SK-N-SH treated with all-trans-retinoic acid at 6 μM for 48 hours (cell line): ENCODE measurements around the gene SLC16A12.

Experiments
- ATAC-seq: fragments of 200-7000 bp; cut with Tn5 transposase; 3 replicates; pipeline ENCODE4 v1.9.1; 2020; ENCODE audit warnings: mild to moderate bottlenecking, moderate library complexity
- ARNTL ChIP-seq: fragments of 450-650 bp; formaldehyde crosslinking; IDR thresholded peaks from 2 replicates; pipeline ENCODE4 v1.5.0; 2020; ENCODE audit warnings: low read depth, mild to moderate bottlenecking, moderate library complexity, borderline replicate concordance
- BACH2 ChIP-seq: fragments of 250-450 bp; sonication (Bioruptor Pico); IDR thresholded peaks from 2 replicates; pipeline ENCODE4 v1.9.0; 2021; ENCODE audit warnings: mild to moderate bottlenecking, borderline replicate concordance
- CSDC2 ChIP-seq: fragments of 250-450 bp; sonication (Bioruptor Pico); IDR thresholded peaks from 2 replicates; pipeline ENCODE4 v1.5.0; 2020; ENCODE audit warnings: mild to moderate bottlenecking, moderate library complexity
- ESRRG ChIP-seq: fragments of 250-450 bp; sonication (Bioruptor Pico); IDR thresholded peaks from 2 replicates; pipeline ENCODE4 v1.6.1; 2021; ENCODE audit warnings: mild to moderate bottlenecking
- GLIS3 ChIP-seq: fragments of 250-450 bp; sonication (Bioruptor Pico); IDR thresholded peaks from 2 replicates; pipeline ENCODE4 v1.5.0; 2020; ENCODE audit warnings: mild to moderate bottlenecking, moderate library complexity
- ISL1 ChIP-seq: fragments of 250-450 bp; sonication (Bioruptor Pico); IDR thresholded peaks from 2 replicates; pipeline ENCODE4 v2.1.2; 2022; ENCODE audit warnings: mild to moderate bottlenecking, moderate library complexity
- OSR1 ChIP-seq: fragments of 250-450 bp; sonication (Bioruptor Pico); IDR thresholded peaks from 2 replicates; pipeline ENCODE4 v1.8.0; 2022; ENCODE audit warnings: moderate library complexity, mild to moderate bottlenecking, inconsistent platforms
- RARB ChIP-seq: fragments of 250-450 bp; sonication (Bioruptor Pico); IDR thresholded peaks from 2 replicates; pipeline ENCODE4 v1.8.0; 2021; ENCODE audit warnings: mild to moderate bottlenecking, moderate library complexity
- SNAI2 ChIP-seq: fragments of 250-450 bp; sonication (Bioruptor Pico); IDR thresholded peaks from 2 replicates; pipeline ENCODE4 v1.5.0; 2020; ENCODE audit warnings: mild to moderate bottlenecking, moderate library complexity
- TCF4 ChIP-seq: fragments of 250-450 bp; sonication (Bioruptor Pico); IDR thresholded peaks from 2 replicates; pipeline ENCODE4 v1.8.0; 2021; ENCODE audit warnings: mild to moderate bottlenecking, moderate library complexity, borderline replicate concordance
- TOX ChIP-seq: fragments of 250-450 bp; sonication (Bioruptor Pico); IDR thresholded peaks from 2 replicates; pipeline ENCODE4 v1.8.0; 2021; ENCODE audit warnings: mild to moderate bottlenecking, moderate library complexity, borderline replicate concordance
- ZC3H10 ChIP-seq: fragments of 250-450 bp; sonication (Bioruptor Pico); IDR thresholded peaks from 2 replicates; pipeline ENCODE4 v1.5.1; 2021; ENCODE audit warnings: mild to moderate bottlenecking, moderate library complexity
- ZFP3 ChIP-seq: fragments of 250-450 bp; sonication (Bioruptor Pico); IDR thresholded peaks from 2 replicates; pipeline ENCODE4 v1.5.0; 2020; ENCODE audit warnings: mild to moderate bottlenecking, moderate library complexity
- ZFP30 ChIP-seq: fragments of 450-650 bp; formaldehyde crosslinking; IDR thresholded peaks from 2 replicates; pipeline ENCODE4 v1.5.0; 2022; ENCODE audit warnings: mild to moderate bottlenecking, moderate library complexity
- ZNF565 ChIP-seq: fragments of 450-650 bp; formaldehyde crosslinking; conservative IDR thresholded peaks from 2 replicates; pipeline ENCODE4 v1.5.0; 2020; ENCODE audit warnings: low read depth, mild to moderate bottlenecking, moderate library complexity
- ZNF70 ChIP-seq: fragments of 450-650 bp; formaldehyde crosslinking; IDR thresholded peaks from 2 replicates; pipeline ENCODE4 v1.5.0; 2020; ENCODE audit warnings: mild to moderate bottlenecking, moderate library complexity
- ZNF8 ChIP-seq: fragments of 450-650 bp; formaldehyde crosslinking; IDR thresholded peaks from 2 replicates; pipeline ENCODE4 v1.5.0; 2020; ENCODE audit warnings: mild to moderate bottlenecking, moderate library complexity
- TF ChIP-seq, protein P1 (sequence below): fragments of 250-450 bp; sonication (Bioruptor Pico); IDR thresholded peaks from 2 replicates; pipeline ENCODE4 v1.5.0; 2020; ENCODE audit warnings: mild to moderate bottlenecking, moderate library complexity
- TF ChIP-seq, protein P2 (sequence below): fragments of 250-450 bp; sonication (Bioruptor Pico); IDR thresholded peaks from 2 replicates; pipeline ENCODE4 v1.5.1; 2021; ENCODE audit warnings: mild to moderate bottlenecking, moderate library complexity
- TF ChIP-seq, protein P3 (sequence below): fragments of 250-450 bp; sonication (Bioruptor Pico); IDR thresholded peaks from 2 replicates; pipeline ENCODE4 v1.5.1; 2020; ENCODE audit warnings: low read depth, mild to moderate bottlenecking, moderate library complexity
- TF ChIP-seq, protein P4 (sequence below): fragments of 250-450 bp; sonication (Bioruptor Pico); IDR thresholded peaks from 2 replicates; pipeline ENCODE4 v1.8.0; 2020; ENCODE audit warnings: mild to moderate bottlenecking, moderate library complexity, borderline replicate concordance

The SLC16A12 gene

DNA sequence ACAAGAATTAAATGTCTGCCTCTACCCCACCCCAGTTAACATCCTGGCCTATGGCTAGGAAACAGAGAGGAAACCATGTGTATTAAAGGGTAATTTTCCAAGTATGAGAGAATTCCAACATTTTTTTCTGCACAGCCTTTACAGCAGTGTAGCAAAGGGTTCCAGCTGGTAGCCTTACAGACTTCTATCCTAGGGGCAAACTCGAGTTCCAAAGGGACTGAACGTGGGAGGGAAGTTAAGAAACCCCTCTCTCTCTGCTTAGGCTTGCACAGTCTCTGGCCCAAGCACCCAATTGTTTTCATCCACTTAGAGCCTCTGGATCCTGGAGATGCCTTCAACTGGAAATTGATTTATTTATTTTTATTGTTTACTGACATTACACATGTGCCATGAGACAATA is 60.3 kb downstream of the SLC16A12 start:
- TF ChIP-seq, protein P1, sequence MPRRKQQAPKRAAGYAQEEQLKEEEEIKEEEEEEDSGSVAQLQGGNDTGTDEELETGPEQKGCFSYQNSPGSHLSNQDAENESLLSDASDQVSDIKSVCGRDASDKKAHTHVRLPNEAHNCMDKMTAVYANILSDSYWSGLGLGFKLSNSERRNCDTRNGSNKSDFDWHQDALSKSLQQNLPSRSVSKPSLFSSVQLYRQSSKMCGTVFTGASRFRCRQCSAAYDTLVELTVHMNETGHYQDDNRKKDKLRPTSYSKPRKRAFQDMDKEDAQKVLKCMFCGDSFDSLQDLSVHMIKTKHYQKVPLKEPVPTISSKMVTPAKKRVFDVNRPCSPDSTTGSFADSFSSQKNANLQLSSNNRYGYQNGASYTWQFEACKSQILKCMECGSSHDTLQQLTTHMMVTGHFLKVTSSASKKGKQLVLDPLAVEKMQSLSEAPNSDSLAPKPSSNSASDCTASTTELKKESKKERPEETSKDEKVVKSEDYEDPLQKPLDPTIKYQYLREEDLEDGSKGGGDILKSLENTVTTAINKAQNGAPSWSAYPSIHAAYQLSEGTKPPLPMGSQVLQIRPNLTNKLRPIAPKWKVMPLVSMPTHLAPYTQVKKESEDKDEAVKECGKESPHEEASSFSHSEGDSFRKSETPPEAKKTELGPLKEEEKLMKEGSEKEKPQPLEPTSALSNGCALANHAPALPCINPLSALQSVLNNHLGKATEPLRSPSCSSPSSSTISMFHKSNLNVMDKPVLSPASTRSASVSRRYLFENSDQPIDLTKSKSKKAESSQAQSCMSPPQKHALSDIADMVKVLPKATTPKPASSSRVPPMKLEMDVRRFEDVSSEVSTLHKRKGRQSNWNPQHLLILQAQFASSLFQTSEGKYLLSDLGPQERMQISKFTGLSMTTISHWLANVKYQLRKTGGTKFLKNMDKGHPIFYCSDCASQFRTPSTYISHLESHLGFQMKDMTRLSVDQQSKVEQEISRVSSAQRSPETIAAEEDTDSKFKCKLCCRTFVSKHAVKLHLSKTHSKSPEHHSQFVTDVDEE (CRISPR knock-in tag): no peak
- TF ChIP-seq OSR1 (CRISPR knock-in tag) (no peak), ZNF8 (CRISPR knock-in tag) (no peak), ZFP30 (CRISPR knock-in tag) (no peak), TCF4 (no peak), SNAI2 (no peak), GLIS3 (CRISPR knock-in tag) (no peak), CSDC2 (no peak), TOX (no peak), RARB (CRISPR knock-in tag) (no peak), ZNF70 (CRISPR knock-in tag) (no peak), BACH2 (no peak)
- TF ChIP-seq, protein P2, sequence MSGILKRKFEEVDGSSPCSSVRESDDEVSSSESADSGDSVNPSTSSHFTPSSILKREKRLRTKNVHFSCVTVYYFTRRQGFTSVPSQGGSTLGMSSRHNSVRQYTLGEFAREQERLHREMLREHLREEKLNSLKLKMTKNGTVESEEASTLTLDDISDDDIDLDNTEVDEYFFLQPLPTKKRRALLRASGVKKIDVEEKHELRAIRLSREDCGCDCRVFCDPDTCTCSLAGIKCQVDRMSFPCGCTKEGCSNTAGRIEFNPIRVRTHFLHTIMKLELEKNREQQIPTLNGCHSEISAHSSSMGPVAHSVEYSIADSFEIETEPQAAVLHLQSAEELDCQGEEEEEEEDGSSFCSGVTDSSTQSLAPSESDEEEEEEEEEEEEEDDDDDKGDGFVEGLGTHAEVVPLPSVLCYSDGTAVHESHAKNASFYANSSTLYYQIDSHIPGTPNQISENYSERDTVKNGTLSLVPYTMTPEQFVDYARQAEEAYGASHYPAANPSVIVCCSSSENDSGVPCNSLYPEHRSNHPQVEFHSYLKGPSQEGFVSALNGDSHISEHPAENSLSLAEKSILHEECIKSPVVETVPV (CRISPR knock-in tag): no peak
- TF ChIP-seq, protein P3, sequence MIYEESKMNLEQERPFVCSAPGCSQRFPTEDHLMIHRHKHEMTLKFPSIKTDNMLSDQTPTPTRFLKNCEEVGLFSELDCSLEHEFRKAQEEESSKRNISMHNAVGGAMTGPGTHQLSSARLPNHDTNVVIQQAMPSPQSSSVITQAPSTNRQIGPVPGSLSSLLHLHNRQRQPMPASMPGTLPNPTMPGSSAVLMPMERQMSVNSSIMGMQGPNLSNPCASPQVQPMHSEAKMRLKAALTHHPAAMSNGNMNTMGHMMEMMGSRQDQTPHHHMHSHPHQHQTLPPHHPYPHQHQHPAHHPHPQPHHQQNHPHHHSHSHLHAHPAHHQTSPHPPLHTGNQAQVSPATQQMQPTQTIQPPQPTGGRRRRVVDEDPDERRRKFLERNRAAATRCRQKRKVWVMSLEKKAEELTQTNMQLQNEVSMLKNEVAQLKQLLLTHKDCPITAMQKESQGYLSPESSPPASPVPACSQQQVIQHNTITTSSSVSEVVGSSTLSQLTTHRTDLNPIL: no peak
- TF ChIP-seq, all 23 proteins: peak for 0
- ATAC-seq: no peak

DNA sequence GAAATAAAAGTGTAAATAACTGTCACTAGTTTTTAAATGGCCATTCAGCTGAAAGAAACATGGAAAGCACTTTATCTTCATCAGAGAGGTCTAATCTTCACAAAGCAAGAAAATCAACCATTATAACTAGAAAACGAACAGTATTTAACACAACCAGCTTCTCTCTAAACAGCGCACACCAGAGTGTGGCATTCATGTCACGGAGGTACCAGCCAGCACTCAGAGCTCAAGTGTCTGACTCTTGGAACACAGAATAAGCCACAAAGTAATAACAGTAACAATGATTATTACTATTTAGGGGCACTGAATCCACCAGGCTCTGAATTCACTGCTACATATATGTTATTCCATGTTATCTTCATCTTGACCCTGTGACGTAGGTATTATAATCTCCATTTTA is 60.9 kb downstream of the SLC16A12 start:
- ATAC-seq: no peak
- TF ChIP-seq, protein P3: no peak
- TF ChIP-seq ZNF565 (CRISPR knock-in tag): no peak
- TF ChIP-seq ESRRG (CRISPR knock-in tag): no peak
- no peak for TF ChIP-seq ISL1 (CRISPR knock-in tag)
- TF ChIP-seq, protein P4, sequence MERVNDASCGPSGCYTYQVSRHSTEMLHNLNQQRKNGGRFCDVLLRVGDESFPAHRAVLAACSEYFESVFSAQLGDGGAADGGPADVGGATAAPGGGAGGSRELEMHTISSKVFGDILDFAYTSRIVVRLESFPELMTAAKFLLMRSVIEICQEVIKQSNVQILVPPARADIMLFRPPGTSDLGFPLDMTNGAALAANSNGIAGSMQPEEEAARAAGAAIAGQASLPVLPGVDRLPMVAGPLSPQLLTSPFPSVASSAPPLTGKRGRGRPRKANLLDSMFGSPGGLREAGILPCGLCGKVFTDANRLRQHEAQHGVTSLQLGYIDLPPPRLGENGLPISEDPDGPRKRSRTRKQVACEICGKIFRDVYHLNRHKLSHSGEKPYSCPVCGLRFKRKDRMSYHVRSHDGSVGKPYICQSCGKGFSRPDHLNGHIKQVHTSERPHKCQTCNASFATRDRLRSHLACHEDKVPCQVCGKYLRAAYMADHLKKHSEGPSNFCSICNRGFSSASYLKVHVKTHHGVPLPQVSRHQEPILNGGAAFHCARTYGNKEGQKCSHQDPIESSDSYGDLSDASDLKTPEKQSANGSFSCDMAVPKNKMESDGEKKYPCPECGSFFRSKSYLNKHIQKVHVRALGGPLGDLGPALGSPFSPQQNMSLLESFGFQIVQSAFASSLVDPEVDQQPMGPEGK (CRISPR knock-in tag): no peak
- TF ChIP-seq ARNTL (CRISPR knock-in tag): no peak
- TF ChIP-seq GLIS3 (CRISPR knock-in tag): no peak
- TF ChIP-seq RARB (CRISPR knock-in tag): no peak
- TF ChIP-seq, protein P1 (CRISPR knock-in tag): no peak
- no peak for TF ChIP-seq OSR1 (CRISPR knock-in tag)
- TF ChIP-seq BACH2: no peak
- no peak for TF ChIP-seq ZC3H10 (CRISPR knock-in tag)
- no peak for TF ChIP-seq ZFP3 (CRISPR knock-in tag)
- TF ChIP-seq ZNF70 (CRISPR knock-in tag): no peak
- no peak for TF ChIP-seq ZNF8 (CRISPR knock-in tag)
- TF ChIP-seq ZFP30 (CRISPR knock-in tag): no peak
- no peak for TF ChIP-seq CSDC2
